PFSK-1 (cell line): Measurements from ENCODE around the gene CCDC97.

Experiments used
- FOXP2 ChIP-seq: optimal IDR thresholded peaks from 2 replicates; pipeline ENCODE3; 2011; ENCODE audit warnings: borderline replicate concordance, control low read depth, inconsistent platforms; ENCODE audit not compliant: insufficient read depth; ENCODE audit errors: extremely low read length, extremely low read depth
- POLR2AphosphoS5 ChIP-seq: IDR thresholded peaks from 2 replicates; pipeline ENCODE4 v1.6.1; 2012; ENCODE audit warnings: low read depth, mild to moderate bottlenecking, control low read depth, low read length, moderate library complexity
- SIN3A ChIP-seq: IDR thresholded peaks from 2 replicates; pipeline ENCODE4 v1.6.1; 2012; ENCODE audit warnings: mild to moderate bottlenecking, low read length, moderate library complexity, borderline replicate concordance; ENCODE audit not compliant: insufficient read depth
- TAF1 ChIP-seq: IDR thresholded peaks from 2 replicates; pipeline ENCODE4 v1.6.1; 2012; ENCODE audit warnings: low read length, control low read depth, borderline replicate concordance; ENCODE audit not compliant: insufficient read depth
- TF ChIP-seq, protein P1 (sequence below), 2 experiments: IDR thresholded peaks; 2 replicates each; pipeline versions ENCODE4 v1.6.1 to v1.8.0; 2011 to 2012; ENCODE audit warnings: low read depth in 2 of 2, low read length in 2 of 2, control low read depth in 1 of 2, inconsistent platforms in 1 of 2, mild to moderate bottlenecking in 1 of 2, moderate library complexity in 1 of 2; ENCODE audit not compliant: insufficient read depth in 1 of 2

CCDC97 gene

DNA sequence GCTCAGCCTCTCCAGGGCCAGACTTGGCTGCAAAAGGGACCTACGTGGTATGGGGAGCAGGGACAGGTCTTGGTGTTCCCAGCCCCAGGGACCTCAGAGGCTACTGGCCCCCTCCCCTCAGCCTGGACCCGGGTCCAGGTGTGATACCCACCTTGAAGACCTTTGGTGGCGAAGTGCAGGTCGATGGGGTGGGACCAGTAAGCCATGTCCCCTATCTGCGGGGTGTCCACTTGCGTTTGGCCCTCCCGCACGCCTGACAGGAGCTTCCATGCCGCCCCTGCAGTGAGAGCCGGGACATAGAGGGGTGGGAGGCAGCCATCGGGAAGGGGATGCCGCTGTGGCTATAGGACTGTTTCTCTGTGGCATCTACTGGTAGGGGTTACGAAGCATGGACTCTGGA is 47.8 kb downstream of the CCDC97 start:
- TF ChIP-seq, protein P1, sequence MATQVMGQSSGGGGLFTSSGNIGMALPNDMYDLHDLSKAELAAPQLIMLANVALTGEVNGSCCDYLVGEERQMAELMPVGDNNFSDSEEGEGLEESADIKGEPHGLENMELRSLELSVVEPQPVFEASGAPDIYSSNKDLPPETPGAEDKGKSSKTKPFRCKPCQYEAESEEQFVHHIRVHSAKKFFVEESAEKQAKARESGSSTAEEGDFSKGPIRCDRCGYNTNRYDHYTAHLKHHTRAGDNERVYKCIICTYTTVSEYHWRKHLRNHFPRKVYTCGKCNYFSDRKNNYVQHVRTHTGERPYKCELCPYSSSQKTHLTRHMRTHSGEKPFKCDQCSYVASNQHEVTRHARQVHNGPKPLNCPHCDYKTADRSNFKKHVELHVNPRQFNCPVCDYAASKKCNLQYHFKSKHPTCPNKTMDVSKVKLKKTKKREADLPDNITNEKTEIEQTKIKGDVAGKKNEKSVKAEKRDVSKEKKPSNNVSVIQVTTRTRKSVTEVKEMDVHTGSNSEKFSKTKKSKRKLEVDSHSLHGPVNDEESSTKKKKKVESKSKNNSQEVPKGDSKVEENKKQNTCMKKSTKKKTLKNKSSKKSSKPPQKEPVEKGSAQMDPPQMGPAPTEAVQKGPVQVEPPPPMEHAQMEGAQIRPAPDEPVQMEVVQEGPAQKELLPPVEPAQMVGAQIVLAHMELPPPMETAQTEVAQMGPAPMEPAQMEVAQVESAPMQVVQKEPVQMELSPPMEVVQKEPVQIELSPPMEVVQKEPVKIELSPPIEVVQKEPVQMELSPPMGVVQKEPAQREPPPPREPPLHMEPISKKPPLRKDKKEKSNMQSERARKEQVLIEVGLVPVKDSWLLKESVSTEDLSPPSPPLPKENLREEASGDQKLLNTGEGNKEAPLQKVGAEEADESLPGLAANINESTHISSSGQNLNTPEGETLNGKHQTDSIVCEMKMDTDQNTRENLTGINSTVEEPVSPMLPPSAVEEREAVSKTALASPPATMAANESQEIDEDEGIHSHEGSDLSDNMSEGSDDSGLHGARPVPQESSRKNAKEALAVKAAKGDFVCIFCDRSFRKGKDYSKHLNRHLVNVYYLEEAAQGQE (IDR thresholded peaks at IDR 0.05; ENCODE audit: insufficient read depth in 1 of 2, low read depth in 2 of 2, low read length in 2 of 2), result no peak
- TF ChIP-seq POLR2AphosphoS5 (no peak), TAF1 (no peak), SIN3A (no peak), FOXP2 (no peak)

DNA sequence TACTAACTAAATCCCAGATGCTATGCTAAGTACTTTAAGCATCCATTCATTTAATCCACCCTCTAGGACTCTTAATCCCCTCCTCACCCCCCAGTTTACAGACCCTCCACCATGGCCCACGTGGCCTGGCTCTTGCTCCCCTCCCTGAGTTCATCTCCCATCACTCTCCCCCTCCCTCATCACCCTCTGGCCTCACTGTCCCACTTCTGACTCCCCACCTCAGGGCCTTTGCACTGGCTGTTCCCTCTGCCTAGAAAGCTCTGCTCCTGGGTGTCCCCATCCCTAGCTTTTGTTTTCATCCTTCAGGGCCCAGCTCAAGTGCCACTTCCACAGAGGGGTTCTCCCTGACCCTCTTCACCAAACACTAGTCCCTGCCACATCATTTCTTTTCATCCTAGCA is 49.8 kb downstream of the CCDC97 start:
- TF ChIP-seq, protein P1 (IDR thresholded peaks at IDR 0.05; ENCODE audit: insufficient read depth in 1 of 2, low read depth in 2 of 2, low read length in 2 of 2), result no peak
- TF ChIP-seq TAF1, result no peak
- no peak for TF ChIP-seq SIN3A

DNA sequence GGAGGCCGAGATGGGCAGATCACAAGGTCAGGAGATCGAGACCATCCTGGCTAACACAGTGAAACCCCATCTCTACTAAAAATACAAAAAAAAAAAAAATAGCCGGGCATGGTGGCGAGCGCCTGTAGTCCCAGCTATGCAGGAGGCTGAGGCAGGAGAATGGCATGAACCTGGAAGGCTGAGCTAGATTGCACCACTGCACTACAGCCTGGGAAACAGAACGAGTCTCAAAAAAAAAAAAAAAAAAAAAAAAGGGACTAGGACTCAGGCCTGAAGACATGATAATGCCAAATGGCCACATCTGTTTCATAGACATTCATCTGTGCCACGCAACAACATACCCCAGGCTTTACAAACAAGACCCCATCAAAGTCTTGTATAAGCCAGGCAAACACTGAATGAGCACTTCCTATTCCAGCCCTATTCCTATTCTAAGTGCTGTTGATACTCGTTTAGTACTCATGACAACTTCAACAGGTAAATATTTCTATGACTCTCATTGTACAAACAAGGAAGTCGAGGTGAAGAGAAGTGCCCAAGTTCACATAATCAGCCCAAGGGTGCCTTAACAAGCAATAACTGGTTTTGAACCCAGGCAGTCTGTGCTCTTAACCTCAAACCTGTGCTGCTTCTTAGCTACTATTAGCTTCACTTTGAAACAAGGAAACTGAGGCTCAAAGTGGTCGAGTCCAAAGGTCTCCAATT is 52.3 kb downstream of the CCDC97 start:
- TF ChIP-seq FOXP2, result no peak
- TF ChIP-seq, protein P1 (IDR thresholded peaks at IDR 0.05; ENCODE audit: insufficient read depth in 1 of 2, low read depth in 2 of 2, low read length in 2 of 2), result no peak
- no peak for TF ChIP-seq SIN3A
- TF ChIP-seq POLR2AphosphoS5, result no peak
- no peak for TF ChIP-seq TAF1

DNA sequence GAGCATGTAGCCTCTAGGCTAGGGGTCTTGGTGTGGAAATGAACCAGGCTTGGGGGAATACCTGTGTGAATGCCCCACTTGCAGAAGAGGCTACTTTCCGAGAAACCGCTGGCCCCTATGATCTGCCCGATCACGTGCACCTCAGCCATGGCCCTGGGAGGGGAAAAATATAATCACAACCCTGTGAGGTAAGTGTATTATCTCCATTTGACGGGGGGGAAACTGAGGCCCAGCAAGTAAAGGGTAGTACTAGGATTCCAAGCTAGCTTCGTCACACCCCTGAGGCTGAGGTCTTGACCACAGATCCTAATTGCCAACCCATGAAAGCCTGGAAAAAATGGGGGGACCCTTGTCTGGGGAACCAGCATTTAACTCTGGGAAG is 53.4 kb downstream of the CCDC97 start:
- TF ChIP-seq POLR2AphosphoS5 (no peak; the same call in 1 of the 2 replicates), TAF1 (no peak), FOXP2 (no peak), SIN3A (no peak)
- TF ChIP-seq, protein P1 (IDR thresholded peaks at IDR 0.05; ENCODE audit: insufficient read depth in 1 of 2, low read depth in 2 of 2, low read length in 2 of 2), result no peak
